Esophagus mucosa (tissue), 1 donor: ENCODE data around the gene MYO15B. TPM values are rescaled to one million over a fixed set of nuclear protein-coding genes. Genes with fewer than 3 reads are reported as not detected.
"Not testable (repeated sequence)": the region's sequence is repeated elsewhere in the genome, so short reads cannot be mapped to it uniquely, and the experiment has no call there.

Experiments used
- ATAC-seq: fragments of 200-7000 bp; cut with Tn5 transposase; one replicate; pipeline ENCODE4 v1.9.1; 2020
- total RNA-seq: library from RNA; stranded (reverse); gene quantifications from one replicate; pipeline ENCODE4 v1.2.4, GENCODE V29; 2023
- donor health status: DM: yes; HTN: yes; CAD: no.

Gene MYO15B
- total RNA-seq, 1 donor from 2014 or later: 15.6 TPM

DNA sequence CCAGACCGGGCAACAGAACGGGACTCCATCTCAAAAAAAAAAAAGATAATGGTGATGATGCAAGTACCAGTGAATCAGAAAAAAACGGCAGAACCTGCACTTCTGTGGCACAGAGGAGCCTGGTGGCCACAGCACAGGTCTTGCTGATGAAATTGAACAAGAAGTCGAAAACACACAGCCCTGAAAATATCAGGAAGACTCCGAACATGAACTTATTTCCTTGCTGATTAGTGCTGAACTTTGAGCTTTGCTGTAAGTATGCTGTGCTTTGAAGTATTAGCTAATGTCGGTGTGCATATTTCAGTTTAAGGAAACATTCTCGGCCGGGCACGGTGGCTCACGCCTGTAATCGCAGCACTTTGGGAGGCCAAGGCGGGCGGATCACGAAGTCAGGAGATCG lies 10.9 kb upstream of the MYO15B start:
- ATAC-seq: no peak

DNA sequence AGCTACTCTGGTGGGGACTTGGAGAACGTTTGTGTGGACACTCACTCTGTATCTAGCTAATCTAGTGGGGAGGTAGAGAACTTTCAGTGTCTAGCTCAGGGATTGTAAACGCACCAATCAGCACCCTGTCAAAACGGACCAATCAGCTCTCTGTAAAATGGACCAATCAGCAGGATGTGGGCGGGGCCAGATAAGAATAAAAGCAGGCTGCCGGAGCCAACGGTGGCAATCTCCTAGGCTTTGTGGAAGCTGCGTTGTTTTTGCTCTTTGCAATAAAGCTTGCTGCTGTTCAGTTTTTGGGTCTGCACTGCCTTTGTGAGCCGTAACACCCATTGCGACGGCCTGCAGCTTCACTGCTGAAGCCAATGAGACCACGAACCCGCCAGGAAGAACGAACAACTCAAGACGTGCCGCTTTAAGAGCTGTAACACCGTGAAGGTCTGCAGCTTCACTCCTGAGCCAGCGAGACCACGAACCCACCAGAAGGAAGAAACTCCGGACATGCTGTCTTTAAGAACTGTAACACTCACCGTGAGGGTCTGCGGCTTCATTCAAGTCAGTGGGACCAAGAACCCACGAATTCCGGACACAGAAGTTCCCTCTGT lies 6.4 kb upstream of the MYO15B start:
- not testable (repeated sequence) for ATAC-seq

DNA sequence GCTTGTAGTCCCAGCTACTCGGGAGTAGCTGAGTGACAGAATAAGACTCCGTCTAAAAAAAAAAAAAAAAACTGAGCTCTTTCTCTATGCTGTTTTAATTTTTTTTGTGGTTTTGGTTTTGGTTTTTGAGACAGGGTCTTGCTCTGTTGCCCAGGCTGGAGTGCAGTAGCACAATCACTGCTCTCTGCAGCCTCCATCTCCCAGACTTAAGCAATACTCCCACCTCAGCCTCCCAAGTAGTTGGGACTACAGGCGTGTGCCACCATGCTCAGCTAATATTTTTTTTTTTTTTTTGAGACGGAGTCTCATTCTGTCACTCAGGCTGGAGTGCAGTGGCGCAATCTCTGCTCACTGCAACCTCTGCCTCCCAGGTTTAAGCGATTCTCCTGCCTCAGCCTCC lies 4.4 kb upstream of the MYO15B start:
- not testable (repeated sequence) for ATAC-seq

DNA sequence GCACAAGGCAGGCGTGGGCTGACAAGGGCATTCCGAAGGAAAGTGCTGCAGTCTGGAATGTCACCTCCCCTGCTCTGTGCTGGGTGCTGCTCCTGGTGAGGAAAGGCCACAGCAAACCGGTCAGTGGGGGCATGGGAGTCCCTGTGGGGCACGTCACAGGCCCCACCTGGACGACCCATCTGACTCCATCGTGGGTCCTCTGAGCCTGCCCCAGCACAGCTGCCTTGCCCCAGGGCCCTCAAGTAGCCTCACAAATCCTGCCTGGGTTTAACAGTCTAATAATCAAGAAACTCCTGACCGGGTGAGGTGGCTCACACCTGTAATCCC lies 2.8 kb upstream of the MYO15B start:
- no peak for ATAC-seq

DNA sequence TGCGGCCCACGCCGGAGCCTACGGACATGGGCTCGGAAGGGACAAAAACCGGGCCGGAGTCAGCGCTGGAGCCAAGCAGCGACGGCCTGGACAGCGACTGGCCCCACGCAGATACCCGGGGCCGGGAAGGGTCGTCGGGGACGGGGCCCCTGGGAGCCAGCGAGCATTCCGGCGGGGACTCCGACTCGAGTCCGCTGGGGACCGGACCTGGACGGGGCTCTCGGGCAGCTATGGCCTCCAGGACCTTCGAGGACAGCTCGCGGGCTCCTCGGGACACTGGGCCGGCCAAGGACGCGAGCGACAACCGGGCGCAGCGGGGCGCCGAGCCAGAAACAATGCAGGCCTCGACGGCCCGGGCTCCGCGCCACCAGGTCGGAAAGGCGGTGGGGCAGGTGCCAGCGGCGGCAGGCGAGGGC lies 1.0 kb downstream of the MYO15B start:
- peak; percentile 23 for ATAC-seq

DNA sequence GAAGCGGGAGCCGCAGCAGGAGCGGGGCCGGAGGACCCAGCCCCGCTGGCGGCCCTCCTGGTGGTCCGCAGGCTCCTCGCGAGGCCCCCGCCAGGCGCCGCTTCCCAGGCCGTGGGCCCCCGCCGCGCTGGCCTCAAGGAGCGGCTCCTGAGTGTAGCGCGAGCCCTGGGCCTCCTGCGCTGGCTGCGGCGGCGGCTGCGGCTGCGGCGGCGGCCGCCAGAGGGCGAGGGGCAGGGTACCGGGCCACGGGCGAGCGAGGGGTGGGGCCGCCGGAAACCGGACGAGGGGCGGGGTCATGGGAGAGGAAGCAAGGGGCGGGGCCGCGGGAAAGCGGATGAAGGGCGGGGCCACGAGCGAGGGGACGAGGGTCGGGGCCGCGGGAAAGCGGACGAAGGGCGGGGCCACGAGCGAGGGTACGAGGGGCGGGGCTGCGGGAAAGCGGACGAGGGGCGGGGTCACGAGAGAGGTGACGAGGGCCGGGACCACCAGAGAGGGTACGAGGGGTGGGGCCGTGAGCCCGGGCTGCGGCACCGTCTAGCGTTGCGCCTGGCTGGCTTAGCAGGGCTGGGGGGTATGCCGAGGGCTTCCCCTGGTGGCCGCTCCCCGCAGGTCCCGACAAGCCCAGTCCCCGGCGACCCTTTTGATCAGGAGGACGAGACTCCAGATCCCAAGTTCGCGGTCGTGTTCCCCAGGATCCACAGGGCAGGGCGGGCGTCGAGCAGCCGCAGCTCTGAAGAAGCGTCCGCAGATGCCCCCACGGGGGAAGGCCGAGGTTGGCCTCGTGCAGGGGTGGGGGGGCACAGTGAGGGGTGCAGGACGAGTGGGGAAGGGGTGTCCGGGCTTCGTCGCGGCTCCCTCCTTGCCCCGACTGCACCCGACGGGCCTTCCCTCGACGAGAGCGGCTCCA lies 1.7 kb downstream of the MYO15B start:
- ATAC-seq: peak; percentile 89

DNA sequence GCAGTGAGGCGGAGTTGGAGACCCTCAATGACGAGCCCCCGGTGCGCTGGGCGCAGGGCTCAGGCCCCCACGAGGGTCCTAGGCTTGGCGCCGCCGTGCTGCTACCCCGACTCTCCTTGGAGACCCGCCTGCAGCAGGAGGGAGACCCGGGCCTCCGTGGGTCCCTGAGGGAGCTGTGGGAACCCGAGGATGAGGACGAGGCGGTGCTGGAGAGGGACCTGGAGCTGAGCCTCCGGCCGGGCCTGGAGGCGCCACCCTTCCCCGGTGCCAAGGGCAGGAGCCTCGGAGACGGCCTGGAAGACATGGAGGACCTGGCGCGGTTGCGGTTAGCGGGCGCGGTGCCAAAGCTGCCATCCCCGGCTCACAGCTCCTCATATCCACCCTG lies 2.3 kb downstream of the MYO15B start:
- peak; percentile 1 for ATAC-seq

DNA sequence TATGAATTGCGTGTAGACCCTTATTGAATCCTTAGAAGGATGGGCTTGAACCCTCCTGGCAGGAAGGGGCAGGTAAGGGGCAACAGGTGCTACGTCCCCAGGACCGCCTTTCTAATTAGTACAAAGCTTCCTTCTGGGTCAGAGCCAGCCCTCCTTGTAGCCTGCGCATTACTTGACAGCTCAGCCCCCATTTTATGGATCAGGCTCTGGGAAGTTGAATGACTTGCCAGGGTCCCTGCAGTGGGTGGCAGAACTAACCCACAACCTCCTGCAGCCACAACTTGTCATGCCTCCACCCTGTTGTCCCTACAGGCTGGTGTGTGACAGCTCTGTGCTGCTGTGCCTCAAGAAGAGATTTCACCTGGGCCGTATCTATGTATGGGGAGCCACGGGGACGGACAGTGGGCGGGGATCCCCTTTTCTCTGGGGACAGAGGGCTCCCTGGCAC lies 2.7 kb downstream of the MYO15B start:
- no peak for ATAC-seq

DNA sequence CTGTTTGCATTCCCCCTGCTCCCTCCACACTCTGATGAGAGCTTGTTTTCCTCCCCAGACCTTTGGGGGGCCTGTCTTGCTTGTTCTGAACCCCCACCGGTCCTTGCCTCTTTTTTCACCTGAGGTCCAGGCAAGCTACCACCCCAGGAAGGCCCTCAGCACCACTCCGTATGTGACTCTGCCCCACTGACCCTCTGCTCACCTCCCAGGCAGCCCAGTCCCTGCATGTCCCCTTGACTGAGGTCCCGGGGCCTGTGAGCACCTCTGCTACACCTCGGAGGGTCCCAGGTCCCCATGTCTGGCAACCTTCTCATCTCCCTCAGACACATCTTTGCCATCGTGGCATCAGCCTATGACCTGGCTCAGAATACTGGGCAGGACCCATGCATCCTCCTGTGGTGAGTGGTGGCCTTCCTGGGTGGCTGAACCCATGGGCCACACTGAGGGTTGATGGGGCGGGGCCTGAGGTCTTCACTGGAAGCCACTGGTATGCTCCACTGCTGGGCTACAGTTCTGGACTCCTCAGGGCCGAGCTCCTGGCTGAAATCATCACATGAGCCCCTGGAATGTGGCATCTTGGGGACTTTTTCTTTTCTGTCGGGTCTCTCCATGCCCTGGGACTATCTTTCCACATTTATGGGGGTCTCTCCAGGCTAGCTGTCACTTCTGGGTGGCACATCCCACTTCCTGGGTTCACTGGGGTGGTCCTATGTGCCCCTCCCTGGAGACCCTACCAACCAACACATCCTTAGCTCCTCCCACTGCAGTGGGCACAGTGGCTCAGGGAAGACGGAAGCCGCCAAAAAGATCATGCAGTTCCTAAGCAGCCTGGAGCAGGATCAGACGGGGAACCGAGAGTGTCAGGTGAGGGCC lies 3.5 kb downstream of the MYO15B start:
- no peak for ATAC-seq

DNA sequence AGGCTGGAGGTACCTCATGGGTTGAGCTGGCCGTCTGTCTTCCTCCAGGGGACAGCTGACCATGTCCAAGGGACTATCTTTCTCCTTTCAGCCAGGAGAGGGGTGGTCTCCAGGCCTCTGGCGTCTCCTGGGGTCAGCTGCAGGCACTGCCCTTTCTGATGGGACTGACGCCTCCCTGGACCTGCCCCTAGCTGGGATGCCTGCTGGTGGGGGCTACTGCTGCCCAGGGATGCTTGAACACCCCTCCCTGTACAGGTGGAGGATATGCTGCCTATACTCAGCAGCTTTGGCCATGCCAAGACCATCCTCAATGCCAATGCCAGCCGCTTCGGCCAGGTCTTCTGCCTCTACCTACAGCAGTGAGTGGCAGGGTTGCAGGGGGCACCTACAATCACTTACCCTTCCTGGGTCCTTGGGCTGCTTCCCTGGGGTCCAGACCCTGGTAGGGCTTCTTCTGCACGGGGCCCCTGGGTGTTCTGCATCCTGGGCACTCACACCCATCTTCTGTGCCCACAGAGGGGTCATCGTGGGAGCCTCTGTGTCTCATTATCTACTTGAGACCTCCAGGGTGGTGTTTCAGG lies 4.2 kb downstream of the MYO15B start:
- no peak for ATAC-seq

DNA sequence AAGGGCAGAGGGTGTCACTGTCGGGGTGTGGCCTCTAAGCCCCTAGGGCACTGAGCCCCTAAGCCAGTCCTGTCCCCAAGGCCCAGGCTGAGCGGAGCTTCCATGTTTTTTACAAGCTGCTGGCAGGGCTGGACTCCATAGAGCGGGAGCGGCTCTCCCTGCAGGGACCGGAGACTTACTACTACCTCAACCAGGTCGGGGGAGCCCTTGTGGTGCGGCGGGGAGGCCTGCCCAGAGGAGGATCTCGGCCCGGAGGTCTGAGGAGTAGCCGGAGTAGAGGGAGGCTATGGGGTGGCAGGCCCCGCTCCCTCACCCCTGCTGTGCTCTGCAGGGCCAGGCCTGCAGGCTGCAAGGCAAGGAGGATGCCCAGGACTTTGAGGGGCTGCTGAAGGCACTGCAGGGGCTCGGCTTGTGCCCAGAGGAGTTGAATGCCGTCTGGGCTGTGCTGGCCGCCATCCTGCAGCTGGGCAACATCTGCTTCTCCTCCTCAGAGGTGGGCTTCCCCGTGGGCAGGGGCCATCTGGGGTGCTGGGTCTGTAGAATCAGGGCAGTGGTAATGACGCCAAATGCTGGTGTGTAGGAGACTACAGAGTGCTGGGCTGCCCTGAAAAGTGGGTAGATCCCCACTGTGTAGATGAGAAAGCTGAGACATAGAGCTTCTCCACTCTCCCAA lies 4.9 kb downstream of the MYO15B start:
- ATAC-seq: no peak

DNA sequence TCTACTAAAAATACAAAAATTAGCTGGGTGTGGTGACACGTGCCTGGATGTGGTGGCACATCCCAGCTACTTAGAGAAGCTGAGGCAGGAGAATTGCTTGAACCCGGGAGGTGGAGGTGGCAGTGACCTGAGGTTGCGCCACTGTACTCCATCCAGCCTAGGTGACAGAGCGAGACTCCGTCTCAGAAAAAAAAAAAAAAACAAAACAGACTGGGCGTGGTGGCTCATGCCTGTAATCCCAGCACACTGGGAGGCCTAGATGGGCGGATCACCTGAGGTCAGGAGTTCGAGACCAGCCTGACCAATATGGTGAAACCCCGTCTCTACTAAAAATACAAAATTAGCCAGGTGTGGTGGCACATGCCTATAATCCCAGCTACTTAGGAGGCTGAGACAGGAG lies 5.8 kb downstream of the MYO15B start:
- ATAC-seq: not testable (repeated sequence)

DNA sequence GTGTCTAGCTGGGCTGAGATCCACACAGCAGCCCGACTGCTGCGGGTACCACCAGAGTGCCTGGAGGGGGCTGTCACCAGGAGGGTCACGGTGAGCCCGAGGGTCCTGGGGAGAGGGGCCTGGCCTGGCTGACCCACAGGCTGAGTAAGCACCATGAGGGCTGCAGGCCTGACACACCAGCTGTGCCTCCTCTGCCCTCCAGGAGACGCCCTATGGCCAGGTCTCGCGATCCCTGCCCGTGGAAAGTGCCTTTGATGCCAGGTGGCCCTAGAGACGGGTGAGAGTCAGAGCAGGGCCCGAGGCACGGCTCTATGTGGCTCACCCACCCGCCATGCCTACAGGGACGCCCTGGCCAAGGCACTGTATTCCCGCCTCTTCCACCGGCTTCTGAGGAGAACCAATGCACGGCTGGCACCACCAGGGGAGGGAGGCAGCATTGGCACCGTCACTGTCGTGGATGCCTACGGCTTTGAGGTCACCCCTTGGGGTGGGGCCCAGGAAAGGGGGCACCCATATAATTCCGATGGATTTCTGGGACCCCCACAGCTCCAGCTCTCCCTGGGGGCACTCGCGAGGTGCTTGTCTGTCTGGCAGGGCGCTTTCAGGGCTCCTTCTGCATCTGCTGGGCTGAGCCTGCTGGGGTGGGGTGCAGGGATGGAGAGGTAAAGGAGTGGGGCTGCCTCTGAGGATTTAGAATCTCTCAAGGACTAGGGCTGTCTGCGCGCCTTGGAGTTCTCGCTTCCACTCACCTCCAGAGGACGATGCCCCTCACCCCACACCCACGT lies 7.1 kb downstream of the MYO15B start:
- peak; percentile 10 for ATAC-seq

DNA sequence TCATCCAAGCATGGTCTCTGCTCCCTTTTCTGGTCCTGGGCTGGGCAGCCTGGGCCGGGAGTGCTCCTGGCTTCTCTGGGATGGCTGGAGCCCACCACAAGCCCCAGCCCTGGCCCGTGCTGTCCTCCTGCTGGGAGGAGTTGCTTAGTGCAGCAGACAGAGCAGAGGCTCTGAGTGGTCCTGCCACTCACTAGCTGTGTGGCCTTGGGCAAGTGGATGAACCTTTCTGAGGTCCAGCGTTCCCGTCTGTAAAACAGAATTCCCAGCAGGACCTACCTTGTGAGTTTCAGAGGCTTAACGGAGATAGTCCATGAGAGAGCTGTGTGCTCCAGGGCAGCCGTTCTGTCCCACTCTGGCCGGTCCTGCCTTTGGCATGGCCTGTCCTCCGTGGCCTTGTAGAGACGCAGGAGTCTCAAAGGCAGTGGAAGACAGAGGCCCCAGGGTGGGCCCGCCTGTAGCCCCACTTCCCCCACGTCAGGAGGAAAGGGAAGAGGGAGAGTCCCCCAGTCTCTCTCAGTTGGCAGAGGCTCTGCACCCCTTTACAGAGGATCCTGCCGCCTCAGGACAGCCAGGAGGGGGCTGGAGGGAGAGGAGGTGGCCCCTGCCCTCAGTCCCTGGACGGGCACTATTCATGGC lies 7.8 kb downstream of the MYO15B start:
- no peak for ATAC-seq

DNA sequence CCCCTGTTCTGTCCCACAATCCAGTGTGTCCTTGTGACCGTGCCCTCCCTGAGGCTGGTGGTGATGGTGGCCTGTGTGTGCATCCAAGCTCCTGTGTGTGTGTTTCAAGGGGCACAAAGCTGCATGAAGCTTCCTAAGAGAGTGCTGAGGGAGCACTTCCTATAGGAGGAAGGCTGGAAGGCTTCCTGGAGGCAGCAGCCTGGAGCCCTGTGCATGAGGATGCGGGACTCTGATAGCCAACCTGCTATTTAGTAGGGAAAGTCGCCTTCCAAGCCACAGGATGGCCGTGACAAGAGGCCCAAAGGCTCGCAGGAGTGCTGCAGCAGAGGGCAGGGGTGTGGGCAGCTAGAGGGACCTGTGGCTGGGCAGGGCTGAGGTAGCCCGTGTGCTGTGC lies 8.3 kb downstream of the MYO15B start:
- no peak for ATAC-seq

DNA sequence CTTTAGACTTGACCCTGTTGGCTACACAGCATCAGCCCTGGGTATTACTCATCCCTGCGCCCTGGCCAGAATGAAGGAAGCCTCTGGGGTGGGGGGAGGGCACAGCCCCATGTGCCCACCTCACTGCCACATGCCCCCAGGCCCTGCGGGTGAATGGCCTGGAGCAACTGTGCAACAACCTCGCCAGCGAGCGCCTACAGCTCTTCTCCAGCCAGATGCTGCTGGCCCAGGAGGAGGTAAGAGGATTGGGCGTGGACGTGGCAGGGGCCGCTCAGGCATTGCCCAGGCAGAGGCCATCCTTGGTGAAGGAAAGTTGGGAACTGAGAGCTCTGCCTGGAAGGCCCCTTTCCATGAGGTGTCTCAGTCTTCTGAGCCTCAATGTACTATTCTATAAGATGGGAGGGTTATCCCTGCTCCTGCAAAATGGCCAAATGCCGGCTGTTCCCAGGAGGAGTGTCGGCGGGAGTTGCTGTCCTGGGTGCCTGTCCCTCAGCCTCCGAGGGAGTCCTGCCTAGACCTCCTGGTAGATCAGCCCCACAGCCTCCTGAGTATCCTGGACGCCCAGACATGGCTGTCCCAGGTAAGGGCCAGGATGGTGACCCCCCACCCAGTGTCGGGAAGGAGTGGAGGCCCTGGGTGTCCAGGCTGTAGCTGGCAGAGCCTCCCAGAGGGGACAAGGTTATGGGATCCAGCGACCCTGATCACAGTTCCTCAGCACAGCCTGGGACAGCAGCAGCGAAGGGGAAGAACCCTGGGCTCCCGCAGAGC lies 8.9 kb downstream of the MYO15B start:
- no peak for ATAC-seq

DNA sequence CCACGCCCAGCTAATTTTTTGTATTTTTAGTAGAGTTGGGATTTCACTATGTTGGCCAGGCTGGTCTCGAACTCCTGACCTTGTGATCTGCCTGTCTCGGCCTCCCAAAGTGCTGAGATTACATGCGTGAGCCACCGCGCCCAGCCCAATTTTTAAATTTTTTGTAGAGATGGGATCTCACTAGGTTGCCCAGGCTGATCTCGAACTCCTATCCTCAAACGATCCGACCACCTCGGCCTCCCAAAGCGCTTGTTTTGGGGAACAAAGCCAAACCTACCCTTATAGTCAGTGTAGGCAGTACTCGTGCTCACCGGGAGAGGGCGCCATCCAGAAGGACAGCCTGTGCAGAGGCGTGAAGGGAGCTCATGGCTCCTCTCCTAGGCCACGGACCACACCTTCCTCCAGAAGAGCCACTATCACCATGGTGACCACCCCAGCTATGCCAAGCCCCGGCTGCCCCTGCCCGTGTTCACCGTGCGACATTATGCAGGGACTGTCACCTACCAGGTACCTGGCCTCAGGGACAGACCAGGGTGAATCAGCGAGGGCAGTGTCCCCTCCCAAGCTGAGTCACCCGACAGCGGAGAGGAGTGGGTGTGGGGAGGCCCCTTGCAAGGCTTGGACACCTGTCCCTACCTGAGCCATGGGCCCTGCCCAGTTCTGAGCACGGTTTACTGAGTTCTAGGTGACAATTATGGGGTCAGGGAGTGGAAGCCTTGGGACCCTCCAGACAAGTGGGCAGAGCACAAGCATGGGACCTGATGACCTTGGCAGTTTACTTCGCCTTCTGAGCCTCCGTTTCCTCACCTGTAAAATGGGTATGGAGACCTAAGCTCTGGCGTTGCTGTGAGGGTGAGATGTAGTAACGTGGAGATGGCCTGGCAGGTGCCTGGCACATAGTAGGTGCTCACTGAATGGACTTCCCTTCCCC lies 13.7 kb downstream of the MYO15B start:
- ATAC-seq: peak; percentile 77

DNA sequence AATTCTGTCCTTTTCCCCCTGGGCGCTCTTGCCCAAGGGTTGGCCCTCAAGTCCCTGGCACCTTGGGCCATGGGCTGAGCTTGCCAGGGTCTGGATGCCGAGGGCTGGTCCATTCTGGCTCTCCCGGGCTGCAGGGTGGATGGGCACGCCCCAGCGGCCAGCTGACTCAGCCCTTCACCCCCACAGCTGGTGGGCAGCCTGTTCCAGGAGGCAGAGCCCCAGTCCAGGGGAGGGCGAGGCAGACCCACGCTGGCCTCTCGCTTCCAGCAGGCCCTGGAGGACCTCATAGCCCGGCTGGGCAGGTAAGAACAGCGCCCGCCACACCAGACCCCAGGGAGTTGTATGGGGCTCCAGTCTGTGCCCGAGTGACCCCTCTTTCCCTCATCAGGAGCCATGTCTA lies 15.0 kb downstream of the MYO15B start:
- ATAC-seq: peak; percentile 1

DNA sequence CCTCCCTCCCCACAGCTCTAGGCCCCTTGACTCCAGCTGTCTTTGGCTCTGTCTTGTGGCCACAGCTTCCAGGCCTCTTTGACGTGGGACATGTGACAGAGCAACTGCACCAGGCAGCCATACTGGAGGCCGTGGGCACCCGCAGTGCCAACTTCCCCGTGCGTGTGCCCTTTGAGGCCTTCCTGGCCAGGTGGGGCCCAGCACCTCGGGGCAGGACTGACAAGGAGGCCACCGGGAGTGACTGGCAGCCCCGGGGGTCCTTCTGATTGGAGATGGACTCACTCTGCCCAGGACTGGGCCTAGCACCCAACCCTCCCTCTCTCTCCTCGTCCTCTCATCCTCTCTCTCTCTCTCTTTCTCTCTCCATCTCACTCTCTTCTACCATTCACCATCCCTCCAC lies 15.5 kb downstream of the MYO15B start:
- no peak for ATAC-seq
